Measurements from ENCODE around the gene VKORC1.
A peak's percentile ranks its signal among the peaks of the same experiment; 100 is the strongest.

VKORC1 gene

DNA sequence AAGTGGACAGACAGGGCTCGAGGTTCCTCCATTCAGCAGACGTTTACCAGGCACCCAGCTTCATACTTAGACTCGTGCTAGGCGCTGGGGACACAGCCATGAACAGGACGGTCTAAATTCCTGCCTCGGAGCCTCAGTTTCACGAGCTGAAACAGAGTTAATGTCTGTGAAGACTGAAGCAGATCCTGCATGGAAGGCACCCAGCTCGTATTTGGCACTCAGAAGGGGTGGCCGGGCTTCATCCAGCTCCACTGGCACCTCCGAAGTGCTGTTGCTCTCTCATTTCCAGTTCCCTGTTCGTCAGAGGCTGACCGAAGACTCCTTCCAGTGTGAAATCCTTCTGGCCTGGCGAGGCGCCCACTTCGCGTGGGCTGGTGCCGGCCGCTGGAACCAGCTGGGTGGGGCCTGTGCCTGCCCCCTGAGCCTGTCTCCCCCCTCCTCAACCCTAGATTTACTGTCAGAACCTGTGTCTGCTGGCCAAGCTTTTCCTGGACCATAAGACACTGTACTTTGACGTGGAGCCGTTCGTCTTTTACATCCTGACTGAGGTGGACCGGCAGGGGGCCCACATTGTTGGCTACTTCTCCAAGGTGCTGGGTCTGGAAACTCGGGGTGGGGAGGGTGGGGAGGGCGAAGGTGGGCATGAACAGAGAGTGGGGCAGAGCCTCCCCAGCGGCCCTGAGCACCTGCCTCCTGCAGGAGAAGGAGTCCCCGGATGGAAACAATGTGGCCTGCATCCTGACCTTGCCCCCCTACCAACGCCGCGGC, 35.2 kb upstream of the VKORC1 start:
- TF ChIP-seq, protein P1, sequence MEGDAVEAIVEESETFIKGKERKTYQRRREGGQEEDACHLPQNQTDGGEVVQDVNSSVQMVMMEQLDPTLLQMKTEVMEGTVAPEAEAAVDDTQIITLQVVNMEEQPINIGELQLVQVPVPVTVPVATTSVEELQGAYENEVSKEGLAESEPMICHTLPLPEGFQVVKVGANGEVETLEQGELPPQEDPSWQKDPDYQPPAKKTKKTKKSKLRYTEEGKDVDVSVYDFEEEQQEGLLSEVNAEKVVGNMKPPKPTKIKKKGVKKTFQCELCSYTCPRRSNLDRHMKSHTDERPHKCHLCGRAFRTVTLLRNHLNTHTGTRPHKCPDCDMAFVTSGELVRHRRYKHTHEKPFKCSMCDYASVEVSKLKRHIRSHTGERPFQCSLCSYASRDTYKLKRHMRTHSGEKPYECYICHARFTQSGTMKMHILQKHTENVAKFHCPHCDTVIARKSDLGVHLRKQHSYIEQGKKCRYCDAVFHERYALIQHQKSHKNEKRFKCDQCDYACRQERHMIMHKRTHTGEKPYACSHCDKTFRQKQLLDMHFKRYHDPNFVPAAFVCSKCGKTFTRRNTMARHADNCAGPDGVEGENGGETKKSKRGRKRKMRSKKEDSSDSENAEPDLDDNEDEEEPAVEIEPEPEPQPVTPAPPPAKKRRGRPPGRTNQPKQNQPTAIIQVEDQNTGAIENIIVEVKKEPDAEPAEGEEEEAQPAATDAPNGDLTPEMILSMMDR (IDR thresholded peaks at IDR 0.05; ENCODE audit: low read depth, low read length): no peak
- no peak overlapping the region for H3K4me3 ChIP-seq (ENCODE audit: low read depth, low read length)
- DNase-seq (ENCODE audit: low read depth, low spot score): no peak
- in situ Hi-C loops (cut with HindIII; ENCODE audit: low sequenced_read_pairs): no loop called here

DNA sequence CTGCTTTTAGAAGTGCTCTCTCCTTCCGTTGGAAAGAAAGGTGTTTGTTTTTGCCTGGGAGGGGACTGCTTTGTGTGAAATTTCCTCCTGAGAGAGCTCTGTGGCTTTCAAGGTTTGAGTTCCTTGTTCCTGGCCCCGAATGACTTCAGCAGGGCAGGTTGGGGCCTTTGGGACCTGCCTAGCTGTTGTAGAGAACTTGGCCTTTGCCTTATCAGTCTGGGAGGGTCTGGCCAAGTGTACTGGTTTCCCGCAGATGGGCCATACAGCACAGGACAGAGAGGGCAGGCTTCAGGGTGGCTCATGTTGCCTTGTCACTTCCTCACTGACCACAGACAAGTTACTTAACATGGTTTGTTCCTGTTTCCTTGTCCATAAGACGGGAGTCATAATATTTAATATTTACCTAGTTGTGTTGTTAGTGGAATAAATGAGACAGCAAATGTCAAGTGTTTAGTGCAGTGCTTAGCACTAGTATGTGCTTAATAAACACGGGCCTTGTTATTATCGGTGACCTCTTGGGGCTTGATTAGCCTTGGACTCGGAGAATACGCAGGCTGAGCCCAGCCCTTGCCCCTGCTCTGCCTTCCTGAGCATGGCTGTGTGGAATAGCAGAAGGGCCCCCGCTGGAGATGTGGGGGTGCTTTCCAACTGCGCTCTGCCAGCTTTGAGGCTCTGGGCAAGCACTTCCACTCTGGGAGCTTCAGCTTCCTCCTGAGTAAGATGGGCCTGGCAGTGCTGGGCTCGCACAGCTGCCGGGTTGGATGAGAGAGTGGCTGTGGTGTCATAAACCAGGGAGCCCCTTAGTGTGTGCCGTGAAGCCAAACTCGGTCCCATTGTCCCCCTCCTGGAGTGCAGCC, 34.3 kb upstream of the VKORC1 start:
- TF ChIP-seq, protein P1 (IDR thresholded peaks at IDR 0.05; ENCODE audit: low read depth, low read length): no peak
- H3K4me3 ChIP-seq (ENCODE audit: low read depth, low read length): no peak overlapping the region
- DNase-seq (ENCODE audit: low read depth, low spot score): no peak
- in situ Hi-C loops (cut with HindIII; ENCODE audit: low sequenced_read_pairs): no loop called here

DNA sequence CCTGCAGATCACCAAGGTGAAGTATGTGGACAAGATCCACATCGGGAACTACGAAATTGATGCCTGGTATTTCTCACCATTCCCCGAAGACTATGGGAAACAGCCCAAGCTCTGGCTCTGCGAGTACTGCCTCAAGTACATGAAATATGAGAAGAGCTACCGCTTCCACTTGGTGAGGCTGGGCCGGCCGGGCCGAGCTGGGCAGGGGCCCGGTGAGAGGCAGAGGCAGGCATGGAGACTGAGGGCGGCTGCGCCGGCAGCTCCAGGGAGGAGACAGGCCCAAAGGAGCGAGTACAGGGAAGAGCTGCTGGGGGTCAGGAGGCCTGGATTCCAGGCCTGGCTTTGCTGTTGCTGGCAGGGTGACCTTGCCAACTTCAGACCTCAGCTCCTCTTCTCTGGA, 32.6 kb upstream of the VKORC1 start:
- DNase-seq (ENCODE audit: low read depth, low spot score): no peak
- no peak overlapping the region for H3K4me3 ChIP-seq (ENCODE audit: low read depth, low read length)
- in situ Hi-C loops (cut with HindIII; ENCODE audit: low sequenced_read_pairs): no loop called here
- TF ChIP-seq, protein P1 (IDR thresholded peaks at IDR 0.05; ENCODE audit: low read depth, low read length): no peak

DNA sequence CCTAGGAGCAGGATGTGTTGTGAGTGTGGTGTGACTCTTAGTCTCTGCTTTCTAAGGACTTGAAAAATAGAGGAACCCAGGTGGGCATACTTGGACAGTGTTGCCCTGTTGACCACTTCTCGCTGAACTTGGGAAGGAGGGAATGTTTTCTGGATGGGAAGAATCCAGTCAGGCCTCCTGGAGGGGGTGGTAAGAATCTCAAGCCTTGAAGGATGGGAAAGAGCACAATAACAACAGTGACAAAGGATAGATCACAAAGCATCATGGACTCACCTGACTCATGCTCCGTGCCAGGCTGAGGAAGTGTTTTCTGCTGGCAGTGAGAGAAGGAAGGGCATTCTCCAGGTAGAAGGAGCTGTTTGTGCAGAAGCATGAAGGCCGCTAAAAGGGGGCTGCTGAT, 31.2 kb upstream of the VKORC1 start:
- TF ChIP-seq, protein P1 (IDR thresholded peaks at IDR 0.05; ENCODE audit: low read depth, low read length): no peak
- in situ Hi-C loops (cut with HindIII; ENCODE audit: low sequenced_read_pairs): no loop called here
- H3K4me3 ChIP-seq (ENCODE audit: low read depth, low read length): no peak overlapping the region
- no peak for DNase-seq (ENCODE audit: low read depth, low spot score)

DNA sequence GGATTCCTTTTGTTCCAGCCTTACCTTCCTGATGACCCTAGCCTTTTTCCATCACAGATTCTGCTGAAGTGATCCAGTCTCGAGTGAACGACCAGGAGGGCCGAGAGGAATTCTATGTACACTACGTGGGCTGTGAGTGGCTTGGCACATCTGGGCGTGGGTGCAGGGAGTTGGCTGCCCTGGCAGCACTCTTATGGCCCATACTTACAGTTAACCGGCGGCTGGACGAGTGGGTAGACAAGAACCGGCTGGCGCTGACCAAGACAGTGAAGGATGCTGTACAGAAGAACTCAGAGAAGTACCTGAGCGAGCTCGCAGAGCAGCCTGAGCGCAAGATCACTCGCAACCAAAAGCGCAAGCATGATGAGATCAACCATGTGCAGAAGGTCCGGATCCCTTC, 25.5 kb upstream of the VKORC1 start:
- DNase-seq (ENCODE audit: low read depth, low spot score): no peak
- TF ChIP-seq, protein P1 (IDR thresholded peaks at IDR 0.05; ENCODE audit: low read depth, low read length): no peak
- H3K4me3 ChIP-seq (ENCODE audit: low read depth, low read length): no peak overlapping the region
- in situ Hi-C loops (cut with HindIII; ENCODE audit: low sequenced_read_pairs): no loop called here

DNA sequence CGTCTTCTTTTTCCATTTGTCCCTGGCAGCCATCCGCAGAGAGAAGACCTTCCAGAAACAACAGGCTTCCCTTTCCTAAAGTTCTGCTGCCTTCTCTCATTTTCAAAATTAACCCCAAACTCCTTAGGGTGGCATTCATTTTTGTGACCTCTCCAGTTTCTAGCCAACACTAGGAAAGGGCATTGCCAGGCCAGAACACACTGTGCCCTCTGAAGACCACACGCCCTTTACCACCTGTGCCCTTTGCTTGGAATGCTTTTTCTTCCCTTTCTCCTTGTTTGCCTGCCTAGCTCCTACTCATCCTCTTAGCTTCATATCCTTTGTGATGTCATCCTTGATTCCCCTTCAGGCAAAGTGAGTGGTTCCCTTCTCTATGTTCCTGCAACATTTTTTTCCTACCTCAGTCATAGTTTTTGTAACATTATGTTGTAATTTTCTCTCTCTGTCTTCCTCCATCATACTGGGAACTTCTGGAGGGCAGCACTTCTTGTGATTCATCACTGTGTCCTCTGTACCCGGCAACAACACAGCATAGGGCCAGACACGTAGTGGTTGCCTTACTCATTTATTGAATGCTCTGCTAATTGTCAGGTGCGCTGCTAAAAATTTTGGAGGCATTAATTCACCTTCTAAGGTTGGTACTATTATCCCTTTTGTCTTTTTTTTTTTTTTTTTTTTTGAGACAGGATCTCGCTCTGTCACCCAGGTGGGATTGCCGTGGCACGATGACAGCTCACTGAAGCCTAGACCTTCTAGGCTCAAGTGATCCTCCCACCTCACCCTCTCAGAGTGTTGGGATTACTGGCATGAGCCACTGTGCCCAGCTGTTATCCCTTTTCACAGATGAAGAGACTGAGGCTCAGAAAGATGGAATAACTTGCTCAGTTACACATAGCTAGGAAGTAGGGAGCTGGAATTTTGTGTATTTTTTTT, 23.9 kb upstream of the VKORC1 start:
- peak; percentile 33 for DNase-seq (ENCODE audit: low read depth, low spot score)
- in situ Hi-C loops (cut with HindIII; ENCODE audit: low sequenced_read_pairs): no loop called here
- TF ChIP-seq, protein P1 (IDR thresholded peaks at IDR 0.05; ENCODE audit: low read depth, low read length): no peak
- peak overlapping the region; percentile 63 for H3K4me3 ChIP-seq (ENCODE audit: low read depth, low read length)
